SK-N-MC (cell line): ENCODE measurements around the gene PRCC.

Source experiments
- DNase-seq: peaks from one replicate; pipeline ENCODE4 v3.0.0-alpha.2; 2011; ENCODE audit warnings: low read depth, low spot score
- H3K27ac ChIP-seq: fragments of 200-600 bp; sonication (generic); 2 replicates; pipeline ENCODE4 v1.5.1; 2016; ENCODE audit warnings: mixed run types
- H3K36me3 ChIP-seq: fragments of 200-600 bp; sonication (generic); 2 replicates; pipeline ENCODE4 v1.6.1; 2017; ENCODE audit warnings: antibody characterized with exemption, low read length, mixed read lengths; ENCODE audit not compliant: insufficient read depth
- H3K4me3 ChIP-seq: fragments of 200-600 bp; sonication (generic); 2 replicates; pipeline ENCODE4 v1.5.1; 2016
- H3K9ac ChIP-seq: fragments of 200-600 bp; sonication (generic); 2 replicates; pipeline ENCODE4 v1.8.0; 2017; ENCODE audit warnings: mixed run types, mixed read lengths; ENCODE audit not compliant: insufficient read length
- H3K9me3 ChIP-seq: fragments of 200-600 bp; sonication (generic); 2 replicates; pipeline ENCODE4 v1.6.1; 2017; ENCODE audit warnings: low read depth, mild to moderate bottlenecking, antibody characterized with exemption, low read length, moderate library complexity, mixed read lengths
- EZH2 ChIP-seq: fragments of 200-600 bp; sonication (generic); IDR thresholded peaks from one replicate; pipeline ENCODE4 v1.6.1; 2017; ENCODE audit warnings: antibody characterized with exemption
- FOXP2 ChIP-seq: optimal IDR thresholded peaks from 2 replicates; pipeline ENCODE3; 2011; ENCODE audit warnings: mild to moderate bottlenecking, moderate library complexity; ENCODE audit not compliant: insufficient read depth; ENCODE audit errors: extremely low read length, control extremely low read depth
- POLR2AphosphoS5 ChIP-seq: IDR thresholded peaks from 2 replicates; pipeline ENCODE4 v1.6.1; 2012; ENCODE audit warnings: mild to moderate bottlenecking, low read depth, low read length, borderline replicate concordance

PRCC gene

GRCh38 chr1:156844638-156845037 lies 77.3 kb downstream of the PRCC start:
- DNase-seq: no peak
- TF ChIP-seq EZH2: no peak
- no peak for TF ChIP-seq POLR2AphosphoS5
- TF ChIP-seq FOXP2: no peak
- Histone ChIP-seq H3K4me3 (peak overlapping the region; percentile 81), H3K9ac (no peak overlapping the region), H3K27ac (no peak overlapping the region), H3K9me3 (no peaks in the 10 kb centered on the region), H3K36me3 (no peaks in the 10 kb centered on the region)

DNA sequence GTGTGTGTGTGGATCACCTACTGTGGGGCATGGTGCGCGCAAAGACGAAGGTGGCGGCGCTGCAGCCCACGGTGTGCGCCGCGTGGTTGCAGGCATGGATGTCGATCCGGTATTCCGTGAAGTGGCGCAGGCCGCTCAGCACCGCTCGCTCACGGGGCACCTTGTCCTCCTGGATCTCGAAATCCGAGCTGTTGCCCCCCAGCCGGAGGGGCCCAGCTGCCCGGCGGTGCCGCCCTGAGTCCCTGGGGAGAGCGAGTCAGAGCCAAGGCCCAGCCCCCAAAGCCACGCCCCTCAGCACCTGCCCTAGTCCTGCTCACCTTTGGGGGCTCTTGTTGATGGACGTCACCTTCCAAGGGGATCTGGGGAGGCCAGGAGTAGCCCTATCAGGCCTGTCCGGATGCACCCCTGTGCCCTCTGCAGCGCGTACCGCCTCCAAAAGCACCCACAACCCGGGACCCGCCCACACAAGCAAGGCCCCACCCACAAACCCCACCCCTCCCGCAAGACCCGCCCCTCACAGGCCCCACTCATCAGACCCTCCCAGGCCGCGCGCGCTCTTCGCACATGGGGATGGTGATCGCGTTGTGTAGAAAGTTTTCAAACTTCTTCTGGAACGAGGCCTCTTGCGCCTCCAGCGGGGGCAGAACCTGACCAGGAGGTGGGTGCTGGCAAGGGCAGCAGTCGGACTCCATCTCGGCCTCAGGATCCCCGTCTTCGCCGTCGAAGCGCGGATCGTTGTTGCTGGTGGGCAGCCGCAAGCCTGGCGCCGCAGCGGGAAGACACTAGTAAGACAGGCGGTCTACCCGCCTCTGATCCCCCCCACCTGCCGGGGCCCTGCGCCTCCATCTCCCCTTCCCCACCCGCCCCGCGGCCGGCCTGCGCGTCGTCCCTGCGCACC lies 78.0 kb downstream of the PRCC start:
- H3K36me3 ChIP-seq: no peaks in the 10 kb centered on the region
- H3K9me3 ChIP-seq: no peaks in the 10 kb centered on the region
- DNase-seq: no peak
- TF ChIP-seq FOXP2: no peak
- no peak for TF ChIP-seq EZH2
- TF ChIP-seq POLR2AphosphoS5: no peak
- H3K27ac ChIP-seq: no peak overlapping the region
- no peak overlapping the region for H3K9ac ChIP-seq
- H3K4me3 ChIP-seq: peak overlapping the region; percentile 81

GRCh38 chr1:156845953-156846545 lies 78.7 kb downstream of the PRCC start:
- no peaks in the 10 kb centered on the region for H3K9me3 ChIP-seq
- no peak overlapping the region for H3K27ac ChIP-seq
- H3K36me3 ChIP-seq: no peaks in the 10 kb centered on the region
- DNase-seq: no peak
- no peak overlapping the region for H3K4me3 ChIP-seq
- H3K9ac ChIP-seq: no peak overlapping the region
- TF ChIP-seq POLR2AphosphoS5 (no peak), EZH2 (no peak), FOXP2 (no peak)

- no peak overlapping the region for H3K27ac ChIP-seq
- no peak overlapping the region for H3K4me3 ChIP-seq
- H3K9ac ChIP-seq: no peak overlapping the region
- no peaks in the 10 kb centered on the region for H3K9me3 ChIP-seq
- no peak for DNase-seq
- TF ChIP-seq FOXP2: no peak
- no peak for TF ChIP-seq EZH2
- TF ChIP-seq POLR2AphosphoS5: no peak
- H3K36me3 ChIP-seq: no peaks in the 10 kb centered on the region
Observed at GRCh38 chr1:156846643-156847042, 79.3 kb downstream of the PRCC start.

DNA sequence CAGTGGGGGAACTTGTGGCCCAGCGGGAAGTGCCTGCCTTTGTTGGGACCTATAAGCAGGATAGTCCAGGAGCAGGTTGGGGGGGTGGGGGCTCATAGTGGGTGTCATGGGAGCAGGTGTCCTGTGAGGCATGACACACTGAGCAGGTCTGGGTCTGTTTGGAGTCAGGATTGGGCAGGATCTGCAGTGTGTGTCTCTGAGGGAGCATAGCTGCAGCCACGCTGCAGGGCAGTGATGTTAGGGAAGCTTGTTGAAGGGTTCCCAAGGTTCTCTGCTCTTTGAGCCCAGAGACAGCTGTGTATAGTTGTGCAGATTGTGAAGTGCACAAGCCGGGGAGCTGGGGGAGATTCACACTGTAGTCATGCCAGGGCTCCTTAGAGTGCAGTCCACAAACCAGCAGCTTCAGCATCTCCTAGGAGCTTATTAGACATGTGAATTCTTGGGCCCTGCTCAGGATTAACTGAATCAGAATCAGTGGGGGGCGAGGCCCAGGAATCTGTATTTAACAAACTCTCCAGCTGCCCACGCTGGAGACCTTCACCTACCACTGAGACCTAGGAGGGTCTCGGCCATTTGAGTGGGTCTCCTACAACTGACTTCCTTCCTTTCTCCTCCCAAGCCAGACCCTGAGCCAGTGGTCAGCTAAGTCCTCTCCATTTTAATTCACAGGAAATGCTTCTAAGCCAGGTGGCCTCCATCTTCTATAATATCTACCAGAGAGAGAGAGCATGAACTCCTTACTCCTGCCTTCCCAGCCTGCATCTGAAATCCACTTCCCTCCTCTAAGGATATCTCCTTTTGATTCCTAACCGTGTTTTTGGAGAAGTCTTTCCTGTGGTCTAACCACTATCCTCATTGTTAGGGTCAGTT lies 80.5 kb downstream of the PRCC start:
- TF ChIP-seq FOXP2 (no peak), EZH2 (no peak), POLR2AphosphoS5 (no peak)
- no peak for DNase-seq
- Histone ChIP-seq H3K4me3 (no peak overlapping the region), H3K9ac (no peak overlapping the region), H3K36me3 (no peaks in the 10 kb centered on the region), H3K27ac (no peak overlapping the region), H3K9me3 (no peaks in the 10 kb centered on the region)

- DNase-seq: no peak
- no peaks in the 10 kb centered on the region for H3K36me3 ChIP-seq
- no peak overlapping the region for H3K27ac ChIP-seq
- no peak overlapping the region for H3K4me3 ChIP-seq
- H3K9ac ChIP-seq: no peak overlapping the region
- TF ChIP-seq EZH2 (no peak), POLR2AphosphoS5 (no peak), FOXP2 (no peak)
- H3K9me3 ChIP-seq: no peaks in the 10 kb centered on the region
Observed at GRCh38 chr1:156848461-156849150, 81.3 kb downstream of the PRCC start.

DNA sequence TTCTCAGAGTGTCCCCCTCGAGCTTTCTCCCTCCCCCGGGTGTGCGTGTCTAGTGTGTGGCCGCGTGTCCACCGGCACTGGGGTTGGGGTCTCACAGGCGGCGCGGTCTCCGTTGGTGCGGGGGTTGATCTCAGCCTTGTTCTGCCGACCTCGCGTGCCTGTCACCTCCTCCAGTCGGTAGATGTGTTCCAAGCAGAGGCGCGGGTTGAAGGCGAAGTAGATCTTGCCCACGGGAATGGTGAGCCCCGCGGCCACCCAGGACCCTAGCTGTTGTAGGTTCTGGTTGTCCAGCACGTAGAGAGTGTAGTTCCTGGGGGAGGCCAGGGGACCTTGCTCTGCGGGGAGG lies 81.8 kb downstream of the PRCC start:
- H3K4me3 ChIP-seq: no peak overlapping the region
- TF ChIP-seq FOXP2 (no peak), POLR2AphosphoS5 (no peak), EZH2 (no peak)
- H3K9ac ChIP-seq: no peak overlapping the region
- H3K9me3 ChIP-seq: no peaks in the 10 kb centered on the region
- H3K36me3 ChIP-seq: no peaks in the 10 kb centered on the region
- H3K27ac ChIP-seq: no peak overlapping the region
- no peak for DNase-seq
